Activated T-helper 1 cell treated with anti-CD3 and anti-CD28 coated beads, Interleukin-12 subunit alpha, Interleukin-12 subunit beta, Interleukin-2, Interleukin-4 antibody, amounts not matched to agents 30 ng/mL and 10 ng/mL and 1 ng/mL, durations not matched to agents 14 hours and 24 hours and 36 hours (primary cell): Measurements from ENCODE around the gene PTH2. TPM values are rescaled to one million over a fixed set of nuclear protein-coding genes. Genes with fewer than 3 reads are reported as not detected.

Source experiments
- DNase-seq: peaks from one replicate; pipeline ENCODE4 v3.0.0; 2021; ENCODE audit warnings: low spot score
- H3K27ac Mint-ChIP-seq: one replicate; pipeline ENCODE4 v1.8.0; 2021; ENCODE audit warnings: mild to moderate bottlenecking, mixed read lengths
- H3K27me3 Mint-ChIP-seq: one replicate; pipeline ENCODE4 v1.8.0; 2022; ENCODE audit warnings: mild to moderate bottlenecking, moderate library complexity, mixed read lengths; ENCODE audit not compliant: insufficient read depth
- H3K36me3 Mint-ChIP-seq: one replicate; pipeline ENCODE4 v1.8.0; 2021; ENCODE audit warnings: low read depth, mixed read lengths
- H3K4me1 Mint-ChIP-seq: one replicate; pipeline ENCODE4 v1.8.0; 2021; ENCODE audit warnings: low read depth, mixed read lengths
- H3K4me3 Mint-ChIP-seq: one replicate; pipeline ENCODE4 v1.8.0; 2021; ENCODE audit warnings: mild to moderate bottlenecking, moderate library complexity, mixed read lengths
- H3K9me3 Mint-ChIP-seq: one replicate; pipeline ENCODE4 v1.8.0; 2021; ENCODE audit warnings: mixed read lengths
- intact Hi-C: fragments of 100-400 bp; cut with micrococcal nuclease; formaldehyde crosslinking; loops from one replicate; pipeline ENCODE4 v1.15.1; 2024
- total RNA-seq: library from RNA; stranded (reverse); gene quantifications from 2 replicates; pipeline ENCODE4 v1.2.3, GENCODE V29; 2022

The PTH2 gene
- total RNA-seq, 1 donor from 2014 or later: not detected

DNA sequence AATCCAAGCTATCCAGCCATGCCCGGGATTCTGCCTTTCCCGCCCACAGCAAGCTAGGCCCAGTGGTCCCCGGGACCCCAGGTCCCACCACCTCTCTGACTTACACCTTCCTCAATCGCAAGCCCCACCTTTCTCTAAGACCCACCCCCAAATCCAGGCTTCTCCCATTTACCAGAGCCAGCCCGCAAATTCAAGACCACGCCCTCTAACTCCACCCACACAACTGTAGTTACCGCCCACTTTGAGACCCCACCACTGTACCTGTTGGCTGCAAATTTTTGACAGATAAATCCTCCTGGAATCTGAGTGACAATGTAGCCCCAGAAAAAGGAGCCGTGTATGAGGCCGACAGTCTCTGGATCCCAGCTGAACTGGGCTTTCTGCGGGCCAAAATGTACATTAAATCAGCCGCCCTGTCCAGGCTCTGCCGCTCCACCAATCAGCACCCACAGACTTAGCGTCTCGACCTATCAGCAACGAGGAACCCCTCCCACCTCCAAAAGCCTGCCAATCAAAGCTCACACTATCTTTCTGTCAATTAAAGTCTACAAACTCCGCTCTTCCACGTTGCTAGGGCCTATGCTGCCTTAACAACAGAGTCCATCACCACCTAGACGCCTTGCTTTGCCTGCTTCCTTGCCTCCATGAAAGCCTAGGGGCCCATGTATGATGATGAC is 11.8 kb upstream of the PTH2 start:
- Mint-ChIP-seq H3K4me1 (peaks cover 15% of the 10 kb centered on the region), H3K4me3 (no peak overlapping the region), H3K27ac (no peak overlapping the region), H3K9me3 (no peaks in the 10 kb centered on the region), H3K36me3 (no peaks in the 10 kb centered on the region), H3K27me3 (peaks cover 89% of the 10 kb centered on the region)
- intact Hi-C loops: no loop called here
- no peak for DNase-seq

DNA sequence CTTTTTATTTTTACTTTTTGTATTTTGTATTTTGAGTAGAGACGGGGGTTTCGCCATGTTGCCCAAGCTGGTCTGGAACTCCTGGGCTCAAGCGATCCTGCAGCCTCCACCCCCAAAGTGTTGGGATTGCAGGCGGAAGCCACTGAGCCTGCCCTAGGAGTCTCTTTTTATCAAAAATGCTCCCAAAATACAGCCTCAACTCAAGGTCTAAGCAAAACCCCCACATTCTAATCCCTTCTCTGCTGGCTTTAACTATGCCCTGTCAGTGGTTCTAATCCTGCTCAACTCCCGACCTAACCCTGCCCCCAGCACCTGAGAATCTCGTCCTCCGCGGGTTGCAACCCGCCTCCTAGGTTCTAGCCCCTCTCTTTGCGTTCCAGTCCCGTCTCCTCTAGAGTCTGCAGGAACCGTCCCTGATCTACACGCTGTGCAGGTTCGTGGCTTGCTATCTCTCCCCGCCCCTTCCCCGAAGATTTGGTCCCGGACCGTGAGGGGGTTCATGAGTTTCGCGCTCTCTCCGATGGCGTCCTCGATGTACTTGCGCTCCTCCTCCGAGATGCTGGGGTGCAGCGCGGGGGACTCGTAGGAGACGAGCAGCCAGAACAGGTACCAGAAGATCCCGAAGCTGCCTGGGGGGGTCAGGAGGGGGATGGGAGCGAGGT is 10.1 kb upstream of the PTH2 start:
- H3K27ac Mint-ChIP-seq: no peak overlapping the region
- peaks cover 87% of the 10 kb centered on the region for H3K27me3 Mint-ChIP-seq
- no peaks in the 10 kb centered on the region for H3K9me3 Mint-ChIP-seq
- H3K36me3 Mint-ChIP-seq: no peaks in the 10 kb centered on the region
- no peak overlapping the region for H3K4me3 Mint-ChIP-seq
- intact Hi-C loops: loop anchor here (2.0 kb wide), 1 partner anchor 71 kb away; the partner anchor contains the start of genes DKKL1 and TEAD2
- H3K4me1 Mint-ChIP-seq: peaks cover 20% of the 10 kb centered on the region
- no peak for DNase-seq

DNA sequence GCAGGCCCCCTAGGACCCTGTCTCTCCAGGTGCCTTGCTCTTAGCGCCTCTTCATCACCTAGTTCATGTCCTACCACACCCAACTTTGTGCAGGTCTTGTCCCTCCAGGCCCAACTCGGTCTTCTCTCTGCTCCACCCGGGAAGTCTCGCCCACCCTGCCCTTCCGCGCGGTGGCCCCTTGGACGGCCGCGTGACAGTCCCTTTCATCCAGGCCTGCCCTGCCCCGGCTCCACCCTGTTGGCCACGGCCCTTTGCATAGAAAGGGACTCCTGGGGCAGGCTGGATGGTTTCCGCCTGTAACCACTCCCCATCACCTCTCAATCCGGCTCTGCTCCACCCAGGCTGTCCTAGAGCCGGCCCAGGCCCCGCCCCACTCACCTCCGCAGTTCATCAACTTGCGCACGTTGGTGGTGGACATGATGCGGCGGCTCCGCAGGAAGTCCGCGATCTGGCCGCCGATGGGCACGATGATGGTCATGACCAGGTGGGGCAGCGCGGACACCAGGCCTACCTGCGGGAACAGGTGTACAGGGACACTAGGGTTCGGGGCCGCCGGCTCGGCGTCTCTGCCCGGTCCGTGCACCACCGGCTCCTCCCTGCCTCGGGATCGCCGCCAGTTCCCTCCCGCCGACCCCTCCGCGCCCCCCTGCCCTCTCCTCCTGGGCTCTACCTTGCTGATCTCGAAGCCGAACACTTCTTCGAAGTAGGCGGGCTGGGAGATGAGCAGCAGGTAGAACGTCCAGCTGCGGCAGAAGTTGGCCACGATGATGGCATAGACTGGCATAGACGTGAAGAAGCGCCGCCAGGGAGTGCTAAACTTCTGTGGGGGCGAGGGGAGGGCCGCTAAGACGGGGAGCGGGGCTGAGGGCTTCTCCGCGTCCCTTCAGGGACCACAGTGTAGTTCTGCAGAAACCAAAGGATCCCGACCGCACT is 9.2 kb upstream of the PTH2 start:
- H3K36me3 Mint-ChIP-seq: no peaks in the 10 kb centered on the region
- H3K9me3 Mint-ChIP-seq: no peaks in the 10 kb centered on the region
- H3K4me1 Mint-ChIP-seq: peaks cover 28% of the 10 kb centered on the region
- intact Hi-C loops: loop anchor here (2.0 kb wide), 1 partner anchor 70 kb away; the partner anchor contains the start of genes DKKL1 and TEAD2
- DNase-seq: no peak
- H3K27me3 Mint-ChIP-seq: peaks cover 85% of the 10 kb centered on the region
- H3K4me3 Mint-ChIP-seq: no peak overlapping the region
- H3K27ac Mint-ChIP-seq: no peak overlapping the region

DNA sequence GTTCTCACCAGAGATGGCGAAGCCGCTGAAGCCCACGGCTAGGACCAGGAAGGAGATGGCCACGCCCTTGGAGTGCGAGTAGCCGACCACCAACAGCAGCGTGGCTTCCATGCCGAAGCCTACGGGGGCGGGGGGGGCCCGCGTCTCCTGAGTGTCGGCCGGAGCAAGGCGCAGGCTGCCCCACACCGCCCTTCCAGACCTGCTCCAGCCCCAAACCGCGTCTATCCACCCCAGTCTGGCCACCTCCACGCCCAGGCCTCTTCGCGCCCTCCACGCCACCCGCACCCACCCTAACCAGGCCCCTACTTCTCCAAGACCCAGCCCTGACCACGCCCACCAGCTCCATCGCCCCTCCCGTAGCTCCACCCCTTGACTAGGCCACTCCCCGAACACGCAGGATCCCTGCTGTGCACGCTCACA is 8.1 kb upstream of the PTH2 start:
- no peaks in the 10 kb centered on the region for H3K36me3 Mint-ChIP-seq
- no peaks in the 10 kb centered on the region for H3K9me3 Mint-ChIP-seq
- peaks cover 85% of the 10 kb centered on the region for H3K27me3 Mint-ChIP-seq

DNA sequence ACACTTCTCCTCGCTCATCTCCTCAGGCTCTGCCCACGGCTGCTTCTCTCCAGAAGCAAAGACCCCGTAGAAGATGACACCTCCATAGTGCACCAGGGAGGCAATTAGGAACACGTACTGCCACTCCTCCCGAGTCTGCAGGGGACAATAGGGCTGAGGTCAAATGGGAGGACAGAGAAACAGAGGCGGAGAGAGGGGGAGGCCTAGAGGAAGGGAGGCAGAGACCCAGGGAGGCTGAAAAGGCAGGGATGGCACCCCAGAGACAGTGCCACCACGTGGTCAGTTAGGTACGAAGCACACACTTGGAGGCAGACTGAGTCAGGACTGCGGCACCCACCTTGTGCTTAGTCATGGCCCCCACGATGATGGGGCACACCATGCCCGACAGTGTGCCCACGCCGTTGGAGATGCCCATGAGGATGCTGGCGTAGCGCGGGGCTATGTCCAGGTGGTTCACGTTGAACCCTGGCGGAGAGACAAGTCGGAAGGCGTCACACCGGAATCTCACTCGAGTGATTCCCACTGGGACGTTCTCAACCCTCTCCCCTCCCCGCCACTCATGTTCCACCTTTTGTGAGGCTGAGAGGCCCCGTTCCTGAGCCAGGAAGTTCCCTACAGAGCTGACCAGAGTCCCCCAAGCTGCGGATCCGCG is 7.6 kb upstream of the PTH2 start:
- no peaks in the 10 kb centered on the region for H3K36me3 Mint-ChIP-seq
- H3K9me3 Mint-ChIP-seq: no peaks in the 10 kb centered on the region
- peaks cover 85% of the 10 kb centered on the region for H3K27me3 Mint-ChIP-seq
- no peak overlapping the region for H3K27ac Mint-ChIP-seq
- no peak overlapping the region for H3K4me3 Mint-ChIP-seq
- peaks cover 31% of the 10 kb centered on the region for H3K4me1 Mint-ChIP-seq
- intact Hi-C loops: loop anchor here (1.0 kb wide), 3 partner anchors 9 to 39 kb away; partner anchors contain the start of gene SLC17A7
- no peak for DNase-seq

More for the DNA sequence above, 8.1 kb upstream of the PTH2 start:
- Mint-ChIP-seq H3K4me3 (no peak overlapping the region), H3K4me1 (peaks cover 30% of the 10 kb centered on the region), H3K27ac (no peak overlapping the region)
- intact Hi-C loops: loop anchor here (1.0 kb wide), 2 partner anchors 9 to 10 kb away; partner anchors contain the start of gene SLC17A7
- DNase-seq: no peak

DNA sequence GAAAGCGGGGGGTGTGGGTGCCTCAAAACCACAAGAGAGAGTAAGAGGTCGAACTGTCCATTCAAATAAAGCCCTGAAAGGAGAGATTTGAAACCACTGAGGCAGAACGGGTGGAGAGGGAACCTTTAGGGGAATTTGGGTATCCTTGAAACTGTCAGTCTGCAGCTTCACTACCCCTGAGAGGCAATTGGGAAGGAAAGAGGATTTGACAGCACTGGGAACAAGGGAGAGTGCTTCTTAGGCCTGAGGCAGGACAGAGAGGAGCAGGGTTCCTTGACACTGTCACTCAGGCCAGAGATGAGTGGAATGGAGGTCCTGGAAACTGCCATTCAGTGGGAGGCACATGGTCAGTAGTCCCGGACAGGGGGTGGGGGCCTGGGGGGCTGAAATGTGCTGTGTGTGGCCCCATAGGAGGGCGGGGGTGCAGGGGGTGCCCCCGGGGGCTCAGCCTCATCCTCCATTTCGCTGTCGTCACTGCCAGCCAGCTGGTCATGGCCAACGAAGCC is 7.0 kb upstream of the PTH2 start:
- H3K27me3 Mint-ChIP-seq: peaks cover 85% of the 10 kb centered on the region
- no peaks in the 10 kb centered on the region for H3K36me3 Mint-ChIP-seq
- no peak overlapping the region for H3K27ac Mint-ChIP-seq
- DNase-seq: no peak
- intact Hi-C loops: loop anchor here (1.0 kb wide), 1 partner anchor 38 kb away; no protein-coding TSS in a partner anchor
- H3K9me3 Mint-ChIP-seq: no peaks in the 10 kb centered on the region
- peaks cover 35% of the 10 kb centered on the region for H3K4me1 Mint-ChIP-seq
- no peak overlapping the region for H3K4me3 Mint-ChIP-seq

GRCh38 chr19:49428547-49429451 is 5.6 kb upstream of the PTH2 start:
- intact Hi-C loops: no loop called here
- no peak for DNase-seq
- Mint-ChIP-seq H3K36me3 (no peaks in the 10 kb centered on the region), H3K27ac (no peak overlapping the region), H3K27me3 (peaks cover 86% of the 10 kb centered on the region), H3K9me3 (no peaks in the 10 kb centered on the region), H3K4me1 (peaks cover 39% of the 10 kb centered on the region), H3K4me3 (no peak overlapping the region)

- intact Hi-C loops: no loop called here
- H3K4me1 Mint-ChIP-seq: peaks cover 44% of the 10 kb centered on the region
- no peak for DNase-seq
- peak overlapping the region; percentile 13 for H3K4me3 Mint-ChIP-seq
- H3K27ac Mint-ChIP-seq: no peak overlapping the region
- H3K9me3 Mint-ChIP-seq: no peaks in the 10 kb centered on the region
- peaks cover 83% of the 10 kb centered on the region for H3K27me3 Mint-ChIP-seq
- H3K36me3 Mint-ChIP-seq: no peaks in the 10 kb centered on the region
Measured at GRCh38 chr19:49427855-49428546, 4.8 kb upstream of the PTH2 start.

GRCh38 chr19:49427339-49427738 is 4.1 kb upstream of the PTH2 start:
- intact Hi-C loops: no loop called here
- no peak overlapping the region for H3K27ac Mint-ChIP-seq
- peaks cover 83% of the 10 kb centered on the region for H3K27me3 Mint-ChIP-seq
- H3K36me3 Mint-ChIP-seq: no peaks in the 10 kb centered on the region
- H3K4me3 Mint-ChIP-seq: no peak overlapping the region
- H3K4me1 Mint-ChIP-seq: peaks cover 50% of the 10 kb centered on the region
- H3K9me3 Mint-ChIP-seq: no peaks in the 10 kb centered on the region
- no peak for DNase-seq

GRCh38 chr19:49425922-49426592 is 2.8 kb upstream of the PTH2 start:
- Mint-ChIP-seq H3K27me3 (peaks cover 85% of the 10 kb centered on the region), H3K9me3 (no peaks in the 10 kb centered on the region), H3K4me1 (peaks cover 60% of the 10 kb centered on the region), H3K27ac (no peak overlapping the region), H3K4me3 (no peak overlapping the region), H3K36me3 (peaks cover 2% of the 10 kb centered on the region)
- DNase-seq: no peak
- intact Hi-C loops: no loop called here

DNA sequence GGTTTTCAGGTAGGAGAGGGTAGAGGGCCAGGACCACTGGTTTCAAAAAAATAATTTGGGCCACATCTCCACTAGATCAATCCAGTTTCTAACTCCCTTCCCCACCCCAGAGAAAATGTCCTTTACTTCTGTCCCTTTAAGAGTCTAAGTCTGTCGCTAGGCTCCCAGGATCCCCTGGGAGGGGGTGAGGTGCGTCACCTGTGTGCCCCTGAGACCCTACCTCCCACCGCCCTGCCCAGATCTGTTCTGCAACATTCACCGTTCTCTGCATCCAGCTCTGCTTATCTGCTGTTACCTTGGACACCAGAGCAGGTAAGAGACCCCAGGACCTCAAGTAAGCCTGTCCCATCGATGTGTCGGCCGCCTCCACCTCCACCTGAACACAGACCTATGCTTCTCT is 1.9 kb upstream of the PTH2 start, which contains the start of gene GFY:
TSS of gene GFY (plus strand) at position 211 of the 400 bp plus-strand sequence. CDS start 1,043 bp downstream, outside the sequence.
- peaks cover 2% of the 10 kb centered on the region for H3K36me3 Mint-ChIP-seq
- intact Hi-C loops: no loop called here
- peaks cover 61% of the 10 kb centered on the region for H3K4me1 Mint-ChIP-seq
- DNase-seq: no peak
- H3K4me3 Mint-ChIP-seq: no peak within 1 kb of the TSS
- H3K27ac Mint-ChIP-seq: no peak within 1 kb of the TSS
- H3K9me3 Mint-ChIP-seq: no peaks in the 10 kb centered on the region
- H3K27me3 Mint-ChIP-seq: peaks cover 86% of the 10 kb centered on the region
